ENCODE results near the gene ZNF689.
"Not testable (repeated sequence)": the region's sequence is repeated elsewhere in the genome, so short reads cannot be mapped to it uniquely, and the experiment has no call there.

Gene ZNF689

DNA sequence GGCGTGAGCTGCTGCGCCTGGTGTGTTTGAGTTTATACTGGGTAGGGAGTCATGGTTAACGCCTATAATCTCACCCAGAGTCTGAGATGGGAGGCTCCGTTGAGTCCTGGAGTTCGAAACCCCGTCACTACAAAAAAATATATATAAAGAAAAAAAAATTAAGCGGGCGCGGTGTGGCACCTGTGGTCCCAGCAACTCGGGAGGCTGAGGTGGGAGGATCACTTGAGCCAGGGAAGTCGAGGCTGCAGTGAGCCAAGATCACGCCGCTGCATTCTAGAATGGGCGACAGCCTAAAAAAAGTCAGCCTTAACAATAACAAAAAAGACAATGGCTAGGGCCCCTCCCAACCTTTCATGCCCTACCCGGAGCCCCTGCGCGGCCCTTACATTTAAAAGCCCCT, 23.3 kb upstream of the ZNF689 start:
- no peak for DNase-seq

GRCh38 chr16:30632454-30632853, 22.3 kb upstream of the ZNF689 start:
- DNase-seq, result not testable (repeated sequence)

DNA sequence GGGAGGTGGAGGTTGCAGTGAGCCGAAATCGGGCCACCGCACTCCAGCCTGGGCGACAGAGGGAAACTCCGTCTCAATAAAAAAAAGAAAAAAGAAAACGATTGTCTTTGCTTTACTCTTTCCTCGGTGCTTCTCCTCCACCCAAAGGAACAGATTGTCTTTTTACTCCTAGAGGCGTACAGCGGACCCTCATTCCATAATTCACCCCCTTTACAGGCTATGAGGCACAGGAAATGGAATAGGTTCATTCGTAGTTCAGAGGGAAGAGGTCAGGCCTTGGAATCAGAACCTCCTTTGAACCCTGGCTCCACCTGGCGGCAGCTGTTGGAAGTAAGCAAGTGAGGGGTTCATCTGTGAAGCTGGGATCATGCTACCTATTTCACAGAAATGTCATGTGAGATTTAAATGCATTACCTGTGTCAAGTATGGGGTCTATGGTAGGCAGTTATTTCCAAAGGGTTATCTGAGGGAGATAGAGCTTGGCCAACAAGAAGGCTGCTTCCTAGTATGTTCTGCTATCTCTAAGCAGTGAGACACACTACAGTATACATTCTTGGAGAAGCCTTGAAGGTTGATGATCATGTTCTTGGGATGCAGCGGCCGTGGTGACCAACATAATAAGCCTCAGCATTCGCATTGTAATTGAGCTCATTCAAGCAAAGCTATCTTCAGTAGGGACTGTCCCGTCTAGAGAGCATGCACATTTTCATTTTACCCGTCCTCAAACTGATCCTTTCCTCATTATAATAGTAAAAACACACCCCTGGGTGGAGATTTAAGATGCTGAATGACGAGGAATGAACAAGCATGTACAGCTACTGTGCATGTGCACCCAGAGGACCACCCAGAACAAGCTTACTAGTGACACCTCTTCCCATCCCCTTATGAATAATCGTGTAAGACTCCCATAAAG, 18.7 kb upstream of the ZNF689 start:
- peak; percentile 73 to 77 for DNase-seq

DNA sequence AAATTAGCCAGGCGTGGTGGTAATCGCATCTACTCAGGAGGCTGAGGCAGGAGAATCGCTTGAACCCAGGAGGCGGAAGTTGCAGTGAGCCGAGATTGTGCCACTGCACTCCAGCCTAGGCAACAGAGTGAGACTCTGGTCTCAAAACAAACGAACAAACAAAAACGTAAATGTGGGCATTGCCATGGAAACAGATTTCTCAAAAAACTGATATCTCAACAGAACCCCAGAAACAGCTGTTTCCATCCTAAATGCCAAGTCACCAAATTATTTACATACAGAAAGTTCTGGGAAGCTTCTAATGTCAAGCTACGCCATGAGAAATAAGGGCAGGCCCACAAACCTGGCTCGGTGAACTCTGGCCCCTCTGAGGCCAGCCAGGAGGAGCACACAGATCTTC, 16.0 kb upstream of the ZNF689 start:
- no peak for DNase-seq

- no peak for DNase-seq
Measured at GRCh38 chr16:30623536-30624283, 13.5 kb upstream of the ZNF689 start.

DNA sequence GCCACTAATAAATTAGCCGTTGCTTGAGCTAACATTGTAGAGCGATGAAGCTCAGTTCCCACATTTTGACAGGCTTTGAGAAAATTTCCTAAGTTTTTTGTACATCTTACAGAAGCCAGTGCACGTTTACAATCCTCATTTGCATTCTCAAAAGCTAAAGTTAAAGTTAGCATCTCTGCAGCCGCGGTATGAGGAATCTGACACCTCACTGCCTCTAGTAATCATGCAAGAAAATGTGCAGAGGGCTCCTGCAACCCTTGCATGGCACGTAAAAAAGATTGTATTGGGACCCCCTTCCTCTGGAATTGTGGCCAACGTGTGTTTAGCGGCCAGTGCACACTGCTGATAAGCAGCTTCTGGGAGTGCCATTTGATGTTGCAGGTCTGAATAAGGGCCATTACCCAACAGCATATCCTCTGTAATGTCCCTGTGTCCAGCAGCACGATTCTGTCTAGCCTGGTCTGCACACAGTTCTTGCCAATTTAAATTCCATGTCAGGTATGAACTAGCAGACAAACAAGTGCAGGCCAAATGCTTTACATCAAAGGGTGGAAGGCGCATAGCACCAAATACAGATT, 12.4 kb upstream of the ZNF689 start:
- DNase-seq, result no peak

- DNase-seq, result no peak
Measured at GRCh38 chr16:30621765-30622164, 11.6 kb upstream of the ZNF689 start.

GRCh38 chr16:30620169-30620568, 10.0 kb upstream of the ZNF689 start:
- no peak for DNase-seq

DNA sequence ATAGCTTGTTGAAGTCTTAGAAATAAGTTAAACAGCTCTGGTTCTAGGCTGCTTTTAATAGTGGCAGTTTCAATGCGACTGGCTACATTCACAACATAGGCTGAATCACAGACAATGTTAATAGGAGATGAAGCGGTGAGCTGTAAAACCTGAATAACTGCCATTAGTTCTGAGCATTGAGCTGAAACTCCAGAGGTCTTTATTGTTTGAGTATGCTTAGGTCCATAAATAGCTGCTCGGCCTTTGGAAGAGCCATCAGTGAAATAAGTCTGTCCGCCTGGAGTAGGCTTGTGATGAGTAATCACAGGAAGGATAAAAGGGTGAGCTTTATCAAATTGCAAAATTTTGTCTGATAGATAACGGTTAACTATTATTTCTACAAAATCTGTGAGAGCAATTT, 9.4 kb upstream of the ZNF689 start:
- DNase-seq, result no peak

DNA sequence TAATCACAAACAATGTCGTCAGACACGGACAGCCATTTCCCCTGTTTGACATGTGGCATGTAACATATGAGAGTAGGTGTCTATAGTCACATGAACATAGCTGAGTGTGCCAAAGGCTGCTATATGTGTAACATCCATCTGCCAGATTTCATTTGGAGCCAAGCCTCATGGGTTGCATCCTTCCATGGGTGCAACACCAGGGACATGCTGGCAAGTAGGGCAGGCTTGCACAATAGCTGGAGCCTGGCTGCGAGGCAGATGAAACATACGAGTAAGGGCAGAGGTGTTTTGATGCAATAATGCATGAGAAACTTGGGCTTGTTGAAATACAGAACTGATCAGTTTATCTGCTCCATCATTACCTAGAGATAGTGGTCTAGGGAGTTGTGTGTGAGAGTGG, 9.0 kb upstream of the ZNF689 start:
- no peak for DNase-seq

DNA sequence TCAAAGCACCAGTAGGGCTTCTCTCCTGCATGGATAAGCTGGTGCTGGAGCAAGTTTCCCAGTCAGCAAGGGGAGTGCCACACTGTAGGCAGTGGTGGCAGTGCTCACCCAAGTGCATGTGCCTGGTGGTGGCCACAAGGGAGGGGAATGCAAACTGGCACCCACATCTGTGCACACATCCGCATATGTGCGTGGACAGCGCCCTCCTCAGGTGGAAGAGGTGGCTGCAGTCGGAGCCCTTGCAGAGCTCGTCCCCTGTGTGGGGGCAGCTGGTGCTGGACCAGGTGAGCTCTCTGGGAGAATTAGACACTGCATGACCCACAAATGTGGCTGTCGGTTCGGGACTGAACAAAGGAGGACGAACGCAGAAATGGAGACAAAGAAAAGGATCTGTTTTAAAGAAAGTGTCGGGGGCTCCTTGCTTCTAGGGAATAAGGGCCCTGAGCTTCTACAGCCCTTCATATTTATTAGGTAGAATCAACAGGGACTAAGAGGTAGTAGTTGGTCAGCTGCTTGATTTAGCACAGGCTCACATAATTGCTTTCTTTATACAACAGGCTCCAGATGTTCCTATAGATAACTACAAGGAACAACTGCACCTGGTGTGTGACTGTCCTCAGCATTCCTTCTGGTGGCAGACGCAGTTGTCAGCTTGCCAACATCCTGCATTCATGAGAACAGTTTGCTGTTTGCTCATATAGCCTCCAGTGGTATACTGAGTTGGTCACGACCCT, 5.3 kb upstream of the ZNF689 start:
- peak in 1 of 2 donors; percentile 19 for DNase-seq

DNA sequence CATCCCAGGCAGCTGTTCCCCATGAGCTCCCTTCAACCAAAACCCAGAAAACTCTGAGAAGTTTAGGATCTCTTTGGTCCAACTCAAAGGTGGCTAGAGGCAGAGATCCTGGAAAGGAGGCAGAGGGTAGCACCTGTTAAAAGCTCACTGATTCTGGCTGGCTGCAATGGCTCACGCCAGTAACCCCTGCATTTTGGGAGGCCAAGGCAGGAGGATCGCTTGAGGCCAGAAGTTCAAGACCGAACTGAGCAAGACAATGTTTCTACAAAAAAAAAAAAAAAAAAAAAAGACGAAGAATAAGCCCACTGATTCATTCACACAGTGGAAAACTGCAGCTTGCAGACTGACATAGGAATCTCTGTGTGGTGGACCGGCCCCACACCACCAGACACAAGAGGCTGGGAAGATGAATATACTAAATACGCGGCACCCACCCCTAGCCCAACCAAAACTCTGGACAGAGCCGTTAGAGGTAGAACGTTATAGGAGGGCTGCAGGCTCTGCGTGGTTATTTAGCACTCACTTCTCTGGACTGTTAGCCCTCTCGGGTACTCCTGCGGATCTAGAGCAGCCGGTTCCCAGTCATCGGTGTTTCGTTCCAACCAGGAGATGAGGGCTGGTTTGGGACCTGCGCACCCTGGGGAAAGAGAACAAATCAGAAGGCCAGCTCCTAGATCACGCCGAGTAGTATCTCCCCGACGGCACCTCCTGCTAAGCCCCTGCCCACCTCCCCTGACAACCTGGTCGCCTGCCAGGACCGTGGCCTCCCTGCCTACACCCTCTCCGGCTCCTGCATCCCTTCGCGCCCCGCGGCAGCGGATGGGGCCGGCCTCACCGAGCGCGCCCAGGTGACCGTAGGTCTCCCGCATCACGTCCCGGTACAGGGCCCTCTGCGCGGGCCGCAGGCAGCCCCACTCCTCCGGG, 925 bp downstream of the ZNF689 start:
- no peak for DNase-seq

DNA sequence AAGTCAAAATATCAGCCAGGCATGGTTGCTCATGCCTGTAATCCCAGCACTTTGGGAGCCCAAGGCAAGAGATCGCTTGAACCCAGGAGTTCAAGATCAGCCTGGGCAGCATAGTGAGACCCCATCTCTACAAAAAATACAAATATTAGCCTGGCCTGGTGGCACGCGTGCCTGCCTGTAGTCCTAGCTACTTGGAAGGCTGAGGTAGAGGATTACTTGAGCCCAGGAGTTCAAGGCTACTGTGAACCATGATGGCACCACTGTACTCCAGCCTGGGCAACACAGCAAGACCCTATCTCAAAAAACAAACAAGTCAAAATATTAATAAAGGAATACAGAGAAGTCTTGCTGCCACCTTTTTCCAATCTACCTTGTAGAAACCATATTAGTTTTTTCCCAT, 4.2 kb downstream of the ZNF689 start:
- no peak for DNase-seq

GRCh38 chr16:30605158-30605557, 5.0 kb downstream of the ZNF689 start:
- DNase-seq, result peak in 1 of 2 donors; percentile 12

DNA sequence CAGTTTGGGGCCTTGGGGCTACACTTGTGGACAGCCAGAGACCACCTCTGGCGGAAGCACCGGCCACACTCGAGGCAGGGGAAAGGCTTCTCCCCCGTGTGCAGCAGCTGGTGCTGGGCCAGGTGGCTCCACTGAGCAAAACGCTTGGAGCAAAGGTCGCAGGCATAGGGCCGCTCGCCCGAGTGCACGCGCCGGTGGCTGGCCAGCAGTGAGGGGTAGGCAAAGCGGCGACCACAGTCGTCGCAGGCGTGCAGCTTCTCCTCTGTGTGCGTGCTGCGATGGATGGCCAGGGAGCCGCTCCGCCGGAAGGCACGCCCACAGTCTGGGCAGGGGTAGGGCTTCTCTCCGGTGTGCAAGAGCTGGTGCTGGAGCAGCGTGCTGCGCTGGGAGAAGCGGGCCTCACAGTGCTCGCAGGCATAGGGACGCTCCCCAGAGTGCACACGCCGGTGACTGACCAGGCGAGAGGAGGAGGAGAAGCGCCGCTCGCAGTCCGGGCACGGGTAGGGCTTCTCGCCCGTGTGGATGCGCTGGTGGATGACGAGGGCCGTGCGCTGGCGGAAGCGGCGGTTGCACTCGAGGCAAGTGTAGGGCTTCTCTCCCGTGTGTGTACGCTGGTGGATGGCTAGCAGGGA, 5.8 kb downstream of the ZNF689 start:
- no peak for DNase-seq

- no peak for DNase-seq
Measured at GRCh38 chr16:30603945-30604315, 6.3 kb downstream of the ZNF689 start.

DNA sequence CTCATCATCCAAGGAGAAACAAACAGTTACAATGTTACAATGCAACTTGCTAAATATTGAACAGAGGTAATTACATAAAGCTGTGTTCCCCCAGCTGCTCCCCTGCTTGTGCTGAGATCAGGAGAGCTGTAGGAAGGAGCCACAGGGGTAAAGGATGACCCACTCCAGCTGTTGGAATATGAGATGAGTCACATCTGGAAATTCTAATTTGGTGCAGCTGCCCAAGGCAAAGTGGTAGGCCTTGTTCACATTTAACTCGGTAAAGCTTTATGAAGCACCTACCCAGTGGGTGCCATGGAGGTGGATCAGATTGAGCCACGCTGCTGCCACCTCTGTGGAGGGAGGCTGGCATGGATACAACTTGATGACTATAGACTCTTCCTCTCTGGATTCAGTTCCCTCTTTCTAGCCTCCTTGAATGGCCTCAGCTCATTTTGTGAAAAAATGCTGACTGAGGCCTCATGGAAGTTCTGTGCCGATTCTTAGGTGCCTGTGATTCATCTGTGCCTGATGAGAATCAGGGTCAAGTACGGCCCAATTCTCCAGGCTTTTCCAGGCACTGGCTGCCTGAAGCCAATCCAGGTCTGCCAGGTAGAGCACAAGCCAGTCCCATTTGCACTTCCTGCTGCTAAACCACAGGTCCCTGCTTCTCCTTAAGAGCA, 7.4 kb downstream of the ZNF689 start:
- DNase-seq, result no peak

DNA sequence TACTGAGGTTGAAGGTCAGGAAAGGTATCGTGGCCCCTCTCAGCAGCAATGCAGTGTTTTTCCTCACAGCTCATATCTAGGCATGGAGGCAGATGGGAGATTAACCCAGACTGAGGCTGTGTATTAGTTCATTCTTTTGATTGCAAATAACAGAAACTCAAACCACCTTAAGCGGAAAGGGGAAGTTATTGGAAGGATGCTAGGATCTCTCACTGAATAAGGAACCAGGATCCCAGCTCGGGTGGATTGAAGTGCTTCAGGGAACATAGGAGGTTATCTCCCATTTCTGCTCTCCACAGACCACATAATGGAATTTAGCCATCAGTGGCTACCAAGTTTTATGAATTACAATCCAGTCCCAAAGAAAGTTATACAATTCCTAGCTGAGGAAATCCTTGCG, 8.2 kb downstream of the ZNF689 start:
- no peak for DNase-seq

DNA sequence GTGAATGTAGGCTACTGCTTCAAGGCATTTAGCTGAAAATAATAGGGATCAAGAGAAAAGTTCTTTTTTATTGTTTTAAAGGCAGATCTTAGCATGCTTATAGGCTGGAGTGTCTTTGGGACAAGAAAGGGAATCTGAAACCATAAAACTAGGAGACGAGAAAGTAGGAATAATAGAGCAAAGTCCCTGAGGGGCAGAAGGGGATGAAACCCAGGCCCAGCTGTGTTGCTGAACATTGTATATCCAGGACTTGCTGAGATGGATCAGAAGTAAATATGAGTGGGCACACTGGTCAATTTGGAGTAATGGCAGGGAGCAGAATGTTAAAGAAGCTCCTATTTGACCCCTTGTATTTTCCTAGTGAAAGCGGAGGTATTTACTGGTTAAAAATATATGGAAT, 9.3 kb downstream of the ZNF689 start:
- DNase-seq, result no peak

DNA sequence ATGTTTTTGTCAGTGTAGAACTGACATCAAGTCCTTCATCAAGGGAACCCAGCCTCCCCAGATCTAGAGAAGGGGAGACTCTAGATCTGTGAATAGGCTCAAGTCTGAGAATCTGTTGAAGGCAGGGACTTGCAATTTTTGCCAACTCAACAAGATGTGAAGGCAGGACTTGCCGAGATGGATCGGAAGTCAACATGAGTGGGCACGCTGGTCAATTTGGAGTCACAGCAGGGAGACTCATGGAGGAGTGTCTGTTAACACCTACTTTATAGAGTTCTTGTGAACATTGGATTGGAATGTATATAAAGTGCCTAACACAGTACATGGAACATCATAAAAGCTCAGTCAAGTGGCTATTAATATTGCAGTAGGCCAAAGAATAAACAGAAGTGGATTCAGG, 10.0 kb downstream of the ZNF689 start:
- no peak for DNase-seq

DNA sequence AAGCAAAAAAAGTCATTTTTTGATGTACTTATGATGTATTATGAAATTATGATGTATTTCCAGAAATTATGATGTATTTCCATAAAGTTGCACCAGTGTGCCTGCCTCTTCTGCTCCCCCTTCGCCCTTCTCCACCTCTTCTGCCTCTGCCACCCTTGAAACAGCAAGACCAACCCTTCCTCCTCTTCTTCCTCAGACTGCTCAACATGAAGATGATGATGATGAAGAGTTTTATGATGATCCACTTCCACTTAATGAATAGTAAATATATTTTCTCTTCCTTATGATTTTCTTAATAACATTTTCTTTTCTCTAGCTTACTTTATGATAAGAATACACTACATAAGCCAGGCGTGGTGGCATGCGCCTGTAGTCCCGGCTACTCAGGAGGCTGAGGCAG, 17.3 kb downstream of the ZNF689 start:
- no peak for DNase-seq
